NCI-H146 treated with DMSO at 0.1 percent for 48 hours (cell line): Measurements from ENCODE around the gene SEC16A.

Source experiments
- DNase-seq: peaks from one replicate; lab custom pipeline; 2025; ENCODE audit not compliant: unreplicated experiment; lab: John Stamatoyannopoulos, UW

Gene SEC16A

DNA sequence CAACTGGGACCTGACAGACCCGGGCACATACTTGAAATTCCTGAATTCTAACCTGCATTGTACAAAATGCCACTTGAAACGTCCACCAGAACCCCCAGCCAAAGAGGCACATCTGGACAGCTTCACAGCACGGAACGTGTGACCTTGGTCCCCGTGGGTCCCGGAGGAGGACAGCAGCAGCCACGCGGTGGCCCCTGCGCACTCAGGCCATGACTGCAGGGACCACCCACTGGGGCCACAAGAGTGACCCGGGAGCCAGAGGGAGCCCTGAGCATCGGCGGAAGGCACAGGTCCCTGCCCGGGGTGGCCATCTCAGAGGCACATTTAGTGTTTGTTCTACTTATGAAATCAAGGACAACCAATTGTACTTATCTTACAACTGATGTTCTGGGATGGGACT lies 80.8 kb downstream of the SEC16A start:
- no peak for DNase-seq

DNA sequence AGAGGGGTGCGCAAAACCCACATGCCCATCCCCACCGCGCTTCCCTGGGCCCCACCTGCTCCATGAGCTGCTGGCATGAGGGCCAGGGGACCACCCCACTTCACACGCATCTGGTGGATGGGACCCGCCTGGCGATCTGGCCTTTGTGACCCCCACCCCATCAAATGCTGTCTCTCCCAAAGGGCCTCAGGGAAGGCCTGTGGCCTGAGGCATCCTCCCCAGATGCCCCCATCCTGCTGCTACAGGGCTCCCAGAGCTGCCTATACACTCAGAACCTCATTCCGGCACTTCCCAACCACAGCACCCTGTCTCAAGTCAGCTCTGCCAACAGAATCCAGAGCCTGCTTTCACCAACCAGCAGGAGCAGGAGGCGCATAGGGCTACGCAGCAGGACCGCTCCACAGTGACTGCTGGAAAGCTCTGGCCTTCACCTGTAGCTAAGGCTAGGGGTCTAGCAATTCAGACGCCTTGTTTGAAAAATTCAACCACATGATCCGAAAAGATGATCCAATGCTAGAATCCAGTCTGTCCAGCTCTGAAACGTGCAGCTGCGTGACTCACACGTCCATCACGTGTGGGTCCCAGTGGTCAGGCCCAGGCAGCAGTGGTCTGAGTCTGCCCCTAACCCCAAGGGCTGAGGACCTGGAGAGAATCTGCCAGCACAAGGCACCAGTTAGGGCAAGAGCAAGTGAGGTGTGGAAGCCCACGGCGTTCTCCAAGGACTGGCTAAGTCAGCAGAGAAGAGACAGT lies 81.5 kb downstream of the SEC16A start:
- no peak for DNase-seq

DNA sequence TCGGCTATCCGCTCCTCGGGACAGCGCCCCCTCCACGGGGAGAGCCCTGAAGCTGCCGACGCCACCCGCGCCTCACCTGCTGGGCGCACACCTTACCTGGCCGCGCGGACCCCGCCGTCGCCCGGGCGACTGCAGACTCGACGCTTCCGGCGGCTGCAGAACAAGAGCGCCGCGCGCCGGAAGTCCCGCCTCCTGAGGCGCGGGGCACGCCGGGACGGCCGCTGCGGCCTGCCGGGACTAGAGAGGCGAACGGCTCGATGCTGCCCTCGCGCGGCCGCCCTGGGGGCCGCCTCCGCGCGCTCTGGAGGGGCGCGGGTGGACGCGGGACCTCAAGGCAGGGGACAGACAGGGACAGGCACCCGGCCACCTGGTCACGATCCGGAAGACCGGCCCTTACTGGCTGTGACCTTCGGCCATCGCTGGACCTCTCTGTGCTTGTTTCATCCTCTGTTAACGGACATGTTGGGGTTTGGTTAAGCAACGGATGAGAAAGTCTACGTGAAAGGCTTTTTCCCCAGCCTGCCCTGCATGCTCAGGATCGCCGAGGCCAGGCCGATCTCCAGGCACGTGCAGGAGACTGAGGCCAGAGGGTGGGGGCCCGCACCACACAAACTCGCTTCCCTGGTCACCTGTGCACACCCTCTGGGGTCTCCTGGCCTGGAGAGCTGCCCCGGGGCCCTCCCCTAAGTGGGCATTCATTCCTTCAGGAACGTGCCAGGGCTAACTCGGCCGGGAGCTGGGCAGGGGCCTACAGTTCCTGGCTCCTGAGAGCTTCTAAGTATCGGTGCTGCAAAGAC lies 82.6 kb downstream of the SEC16A start, which contains the start of gene SNAPC4:
TSS of gene SNAPC4 (minus strand) at position 133 of the 797 bp plus-strand sequence. CDS start 1,742 bp downstream, outside the sequence.
- DNase-seq: peak; percentile 57

DNA sequence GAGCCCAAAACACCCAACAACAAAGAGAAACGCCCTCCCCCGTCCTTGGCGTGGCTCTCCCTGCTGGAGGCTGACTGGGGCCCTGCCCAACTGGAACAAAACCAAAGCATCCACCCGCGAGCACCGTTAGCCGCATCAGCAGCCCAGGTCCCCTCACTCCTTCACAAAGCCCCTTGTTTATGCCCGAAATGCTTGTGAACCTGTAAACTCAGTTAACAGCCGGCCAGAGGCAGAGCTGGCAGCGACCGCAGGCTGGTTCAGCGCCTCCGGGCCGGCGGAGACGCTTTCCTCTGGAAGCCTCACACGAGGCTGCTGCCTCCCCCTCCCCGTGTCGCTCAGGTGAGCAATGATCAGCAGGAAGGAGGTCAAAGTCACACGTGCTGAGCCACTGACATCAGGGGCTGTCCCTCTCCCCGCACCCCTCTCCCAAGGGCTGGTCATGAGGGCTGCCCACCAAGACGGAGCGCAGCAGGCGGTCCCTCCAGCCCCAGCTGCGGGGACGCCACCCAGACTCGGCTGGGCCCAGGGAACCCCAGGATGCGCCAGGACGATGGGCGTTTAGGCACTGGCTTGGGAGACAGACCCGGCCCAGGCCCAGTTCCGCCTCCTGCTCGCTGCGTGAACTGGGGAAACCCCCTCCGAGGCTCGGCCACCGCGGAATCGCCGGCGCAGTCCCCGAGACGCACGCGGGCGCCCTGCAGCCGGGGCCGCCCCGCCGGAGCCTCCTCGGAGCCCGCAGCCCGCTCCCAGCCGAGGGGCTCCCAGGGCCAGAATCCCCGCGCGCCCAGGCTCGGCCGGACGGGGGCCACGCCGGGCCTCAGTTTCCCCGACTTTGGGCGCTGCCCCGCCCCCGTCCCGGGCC lies 83.4 kb downstream of the SEC16A start:
- no peak for DNase-seq

DNA sequence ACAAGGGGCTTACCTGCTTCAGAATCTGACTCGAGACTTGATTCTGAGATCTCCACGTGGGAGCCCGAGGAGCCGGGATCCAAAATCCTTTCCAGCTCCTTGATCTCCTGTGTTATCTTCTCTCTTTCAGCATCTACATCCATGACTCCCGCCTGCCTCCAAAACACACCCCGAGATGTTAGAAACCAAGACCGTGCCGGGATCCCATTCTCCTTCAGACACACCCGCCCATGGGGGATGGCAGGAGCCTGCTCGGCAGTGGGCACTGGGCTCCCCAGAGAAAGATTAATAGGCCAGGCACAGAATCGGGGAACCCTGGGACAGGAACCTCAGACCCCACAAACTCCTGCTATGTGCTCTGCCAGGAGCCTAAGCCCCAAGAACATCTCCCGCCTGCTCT lies 84.6 kb downstream of the SEC16A start:
- no peak for DNase-seq

DNA sequence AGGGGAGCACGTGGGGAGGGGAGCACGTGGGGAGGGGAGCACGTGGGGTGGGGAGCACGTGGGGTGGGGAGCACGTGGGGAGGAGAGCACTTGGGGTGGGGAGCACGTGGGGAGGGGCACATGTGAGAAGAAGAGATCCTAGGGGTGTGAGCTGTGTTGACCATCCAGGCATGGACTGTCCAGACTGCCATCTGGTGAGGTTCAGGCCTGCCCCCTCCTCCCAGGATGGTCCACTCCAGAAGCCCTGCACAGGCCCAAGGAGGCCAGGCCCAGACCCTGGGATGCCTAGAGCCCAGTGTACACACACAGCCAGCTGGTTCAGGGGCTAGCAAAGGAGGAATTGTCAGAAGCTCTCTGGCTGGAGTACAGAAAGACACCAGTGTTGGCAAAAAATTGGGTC lies 85.2 kb downstream of the SEC16A start:
- DNase-seq: no peak

DNA sequence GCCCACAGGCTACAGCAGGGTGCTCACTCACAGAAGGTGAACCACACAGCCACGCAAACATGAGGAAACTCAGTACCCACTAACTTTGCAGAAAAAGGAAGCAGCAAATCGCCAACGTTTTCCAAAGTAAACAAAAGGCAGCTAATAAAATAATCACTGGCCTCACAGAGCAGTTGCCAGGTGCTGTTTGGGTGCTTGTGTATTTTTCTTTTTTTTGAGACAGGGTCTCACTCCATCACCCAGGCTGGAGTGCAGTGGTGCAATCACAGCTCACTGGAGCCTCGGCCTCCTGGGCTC lies 86.7 kb downstream of the SEC16A start:
- DNase-seq: no peak

DNA sequence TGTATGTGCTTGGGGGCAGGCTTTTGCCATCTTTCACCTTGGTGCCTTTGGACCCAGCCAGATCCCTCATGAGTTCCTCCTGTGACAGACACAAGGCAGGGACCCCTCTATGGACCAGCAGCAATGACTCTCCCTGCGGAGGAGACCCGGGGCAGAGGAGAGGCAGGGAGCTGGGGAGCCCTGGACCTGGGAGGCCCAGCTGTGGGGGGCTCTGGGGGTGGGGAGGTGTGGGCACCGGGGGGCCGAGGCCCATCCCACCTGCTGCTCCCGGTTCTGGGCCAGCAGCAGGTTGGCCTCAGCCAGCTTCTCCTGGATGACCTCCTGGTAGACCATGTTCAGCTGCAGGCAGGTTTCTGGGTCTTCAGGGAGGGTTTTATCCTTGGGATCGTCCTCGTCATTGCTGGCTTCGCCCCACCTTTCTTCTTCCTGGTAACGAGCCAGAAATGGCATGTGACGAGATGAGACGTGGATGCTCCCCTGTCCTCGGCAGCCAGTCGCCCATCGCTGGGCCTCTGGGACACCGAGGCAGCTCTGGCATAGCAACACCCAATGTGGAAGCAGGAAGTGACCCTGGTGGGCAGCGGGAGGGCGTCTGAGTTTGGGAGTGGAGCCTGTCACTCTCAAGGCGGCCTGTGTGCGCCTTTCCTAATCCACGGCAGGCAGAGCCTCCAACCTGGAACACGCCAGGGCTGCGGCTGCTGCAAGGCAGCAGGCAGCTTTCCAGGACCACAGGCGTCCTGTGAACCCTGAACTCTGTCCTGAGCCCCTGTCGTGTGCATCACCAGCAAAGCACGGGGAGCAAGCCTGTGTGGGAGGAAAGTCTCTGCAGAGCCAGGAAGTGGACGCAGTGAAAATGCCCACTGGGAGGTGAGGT lies 87.3 kb downstream of the SEC16A start:
- no peak for DNase-seq

DNA sequence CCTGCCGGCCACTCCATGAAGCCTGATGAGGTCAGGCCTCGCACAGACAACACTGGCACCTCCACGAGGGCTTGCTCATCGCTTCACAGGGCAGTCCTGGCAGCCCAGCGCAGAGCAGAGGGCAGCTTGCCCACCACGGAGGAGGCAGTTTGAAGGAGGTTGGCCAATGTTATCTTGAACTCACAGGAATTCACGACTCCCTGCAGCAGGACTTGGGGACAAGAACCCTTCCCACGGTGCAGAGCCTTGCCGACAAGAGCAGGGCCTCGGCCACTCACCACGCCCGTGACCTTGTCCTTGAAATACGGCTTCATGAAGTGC lies 87.9 kb downstream of the SEC16A start:
- no peak for DNase-seq

DNA sequence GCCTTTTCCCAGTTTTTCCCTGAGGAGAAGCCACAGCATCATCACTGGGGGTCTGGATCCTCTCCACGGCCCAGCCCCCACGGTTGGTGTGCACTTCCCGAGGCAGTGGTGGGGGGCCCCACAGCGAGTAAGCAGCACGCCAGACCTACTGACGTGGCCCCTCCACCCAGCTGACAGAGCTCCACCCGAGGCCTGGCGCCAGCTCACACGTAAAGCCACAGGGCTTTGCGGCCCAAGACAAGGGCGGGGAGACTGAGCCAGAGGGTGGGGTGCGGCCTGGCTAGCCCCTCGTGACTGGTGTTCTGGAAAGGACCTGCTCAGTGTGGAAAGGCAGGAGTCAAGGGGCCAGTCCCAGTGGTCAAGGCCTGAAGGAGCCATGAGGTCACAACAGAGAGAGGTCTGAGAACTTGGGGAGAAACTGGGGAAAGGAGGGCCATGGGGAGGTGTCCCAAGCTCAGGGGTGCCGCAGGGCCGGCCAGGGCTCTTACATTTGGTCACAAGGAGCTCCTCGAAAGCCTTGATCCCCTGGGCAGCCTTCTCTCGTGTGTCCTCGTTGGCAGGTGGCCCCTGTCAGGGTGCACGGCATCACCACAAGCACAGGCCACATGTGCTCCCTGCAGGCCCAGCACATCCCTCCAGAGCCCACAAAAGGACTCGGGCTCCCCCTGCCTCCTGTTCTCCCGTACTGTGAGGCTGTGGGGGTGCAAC lies 88.4 kb downstream of the SEC16A start:
- no peak for DNase-seq

DNA sequence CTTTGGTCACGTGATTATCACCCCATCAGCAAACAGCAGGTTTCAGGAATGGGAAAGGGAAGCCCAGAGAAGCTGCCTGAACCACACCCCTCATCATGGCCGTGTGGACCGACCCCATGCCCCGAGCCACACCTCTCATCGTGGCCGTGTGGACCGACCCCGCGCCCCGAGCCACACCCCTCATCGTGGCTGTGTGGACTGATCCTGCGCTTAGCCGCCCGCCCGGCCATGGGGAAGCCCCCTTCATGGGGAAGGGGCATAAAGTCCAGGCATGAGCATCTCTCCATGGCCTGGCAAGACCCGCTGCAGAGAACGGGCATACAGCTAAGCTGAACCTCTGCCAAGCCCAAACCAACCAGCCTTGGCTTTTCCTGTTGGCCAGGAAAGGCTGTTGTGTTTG lies 89.3 kb downstream of the SEC16A start:
- DNase-seq: no peak

DNA sequence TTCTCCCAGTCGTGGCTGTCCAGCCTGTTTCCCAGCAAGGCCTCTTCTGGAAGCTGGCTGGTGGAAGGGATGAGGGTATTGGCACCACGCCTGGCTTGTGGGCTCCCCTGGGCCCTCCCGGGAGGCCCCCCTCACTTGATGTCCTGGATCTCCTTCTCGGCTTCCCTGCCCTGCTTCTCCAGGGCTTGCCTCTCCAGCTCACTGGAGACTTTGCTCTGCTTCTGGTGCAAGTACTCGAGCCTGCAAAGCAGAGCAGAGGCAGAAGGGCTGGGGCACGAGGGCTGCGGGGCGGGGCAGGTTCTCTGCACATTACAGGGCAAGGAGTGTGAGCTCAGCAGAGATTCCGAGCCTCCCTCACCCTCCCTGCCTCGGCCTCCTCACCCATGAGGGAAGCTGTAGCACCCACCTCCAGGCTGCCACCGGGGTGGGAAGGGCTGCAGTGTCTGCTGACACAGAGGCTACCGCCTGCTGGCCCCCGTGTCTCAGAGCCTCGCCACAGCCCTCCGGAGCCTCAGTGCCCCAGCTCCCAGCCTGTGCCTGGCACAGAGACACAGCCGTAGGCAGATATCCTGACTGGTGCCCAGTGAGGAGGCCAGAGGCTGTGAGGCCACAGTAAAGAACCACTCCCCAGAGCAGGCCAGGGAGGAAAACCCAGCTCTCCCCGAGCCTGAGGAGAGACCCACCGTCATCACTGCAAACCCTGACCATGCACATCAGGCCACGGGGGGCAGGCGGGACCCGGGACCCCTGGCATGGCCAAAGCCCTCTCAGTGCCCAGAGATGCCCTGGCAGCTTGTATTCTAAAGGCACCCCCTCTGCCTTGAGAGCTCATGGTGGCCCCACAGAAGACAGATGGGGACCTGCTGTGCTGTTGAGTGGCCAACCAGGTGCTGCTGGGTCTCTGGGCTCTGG lies 90.0 kb downstream of the SEC16A start:
- no peak for DNase-seq

DNA sequence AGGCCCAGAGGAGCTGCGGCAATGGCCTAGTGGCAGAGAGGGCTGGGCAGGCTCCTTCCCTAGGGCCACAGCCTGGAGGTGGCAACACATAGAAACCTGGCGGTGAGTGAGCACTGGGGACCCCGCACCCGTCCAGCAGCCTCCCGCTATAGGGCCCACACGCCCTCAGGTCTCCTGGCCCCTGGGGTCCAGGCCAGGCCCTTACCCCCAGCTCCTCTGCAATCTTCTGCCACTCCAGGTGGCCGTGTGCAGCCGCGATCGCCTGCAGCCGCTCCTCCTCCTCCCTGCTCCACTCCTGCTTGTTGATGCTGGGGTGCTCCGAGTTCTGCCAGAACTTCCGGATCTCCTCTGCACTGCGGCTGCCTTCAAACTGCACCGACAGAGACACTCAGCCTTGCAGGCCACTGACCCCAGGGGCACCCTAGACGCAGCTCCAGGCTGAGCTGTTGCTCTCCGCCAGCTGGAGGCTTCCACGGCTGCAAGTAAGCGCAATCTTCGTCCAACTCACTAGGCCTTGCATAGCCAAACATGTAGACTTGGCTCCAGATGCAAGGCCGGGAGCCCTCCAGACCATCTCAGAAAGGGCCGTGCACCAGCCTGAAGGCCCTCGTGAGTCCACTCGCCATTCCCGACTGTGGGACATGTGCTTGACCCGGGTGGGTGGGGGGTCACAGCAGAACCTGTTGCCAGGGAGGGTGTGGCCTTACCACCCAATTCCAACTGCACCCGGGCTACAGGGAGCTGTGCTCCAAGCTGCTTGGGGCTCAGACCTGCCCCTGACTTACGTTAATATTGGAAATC lies 90.9 kb downstream of the SEC16A start:
- no peak for DNase-seq
